ENCODE data around the gene SRRM5.
"Not testable (repeated sequence)": the region's sequence is repeated elsewhere in the genome, so short reads cannot be mapped to it uniquely, and the experiment has no call there.

SRRM5 gene

GRCh38 chr19:43611788-43612187 lies at the start of gene SRRM5:
SRRM5 (plus strand) TSS chr19:43612088; CDS start chr19:43612122, 34 bp downstream.
- DNase-seq = no peak

GRCh38 chr19:43562226-43562697 lies 49.6 kb upstream of the SRRM5 start:
- DNase-seq = no peak

GRCh38 chr19:43562698-43563241 lies 49.1 kb upstream of the SRRM5 start:
- DNase-seq = no peak

GRCh38 chr19:43563816-43564457 lies 48.0 kb upstream of the SRRM5 start:
- no peak for DNase-seq

GRCh38 chr19:43564800-43565199 lies 47.1 kb upstream of the SRRM5 start:
- no peak for DNase-seq

GRCh38 chr19:43569657-43570056 lies 42.2 kb upstream of the SRRM5 start:
- no peak for DNase-seq

- no peak for DNase-seq
Measured at GRCh38 chr19:43570174-43570791, 41.6 kb upstream of the SRRM5 start.

- DNase-seq = no peak
Measured at GRCh38 chr19:43572171-43572588, 39.7 kb upstream of the SRRM5 start.

GRCh38 chr19:43574424-43575155 lies 37.3 kb upstream of the SRRM5 start:
- no peak for DNase-seq

GRCh38 chr19:43575156-43575950 lies 36.5 kb upstream of the SRRM5 start, which contains the start of the genes PINLYP and XRCC1:
PINLYP (plus strand) TSS chr19:43575801; CDS start chr19:43577192, 1,391 bp downstream.
XRCC1 (minus strand) TSS chr19:43575527; CDS start chr19:43575458, 69 bp downstream.
- peak; percentile 99 for DNase-seq

GRCh38 chr19:43575955-43576878 lies 35.7 kb upstream of the SRRM5 start:
- DNase-seq = peak; percentile 34 to 38

- DNase-seq = no peak
Measured at GRCh38 chr19:43578787-43579186, 33.1 kb upstream of the SRRM5 start.

GRCh38 chr19:43581467-43581866 lies 30.4 kb upstream of the SRRM5 start:
- no peak for DNase-seq

GRCh38 chr19:43582495-43582894 lies 29.4 kb upstream of the SRRM5 start:
- DNase-seq = no peak

- DNase-seq = no peak
Measured at GRCh38 chr19:43584484-43584883, 27.4 kb upstream of the SRRM5 start.

GRCh38 chr19:43586346-43586745 lies 25.5 kb upstream of the SRRM5 start:
- DNase-seq = no peak

GRCh38 chr19:43587029-43587428 lies 24.9 kb upstream of the SRRM5 start:
- DNase-seq = not testable (repeated sequence)

GRCh38 chr19:43589277-43589676 lies 22.6 kb upstream of the SRRM5 start:
- no peak for DNase-seq

- no peak for DNase-seq
Measured at GRCh38 chr19:43589678-43590077, 22.2 kb upstream of the SRRM5 start.

- no peak for DNase-seq
Measured at GRCh38 chr19:43591904-43592772, 19.8 kb upstream of the SRRM5 start.

All from NCI-H1930 (cell line).